NCI-H2081 treated with DMSO at 0.1 percent for 48 hours (cell line): ENCODE results near the gene AQP9.

ENCODE experiments used
- DNase-seq: peaks from one replicate; lab custom pipeline; 2025; lab: John Stamatoyannopoulos, UW

AQP9 gene

GRCh38 chr15:58227706-58228543 is 89.7 kb downstream of the AQP9 start:
- peak; percentile 18 for DNase-seq

GRCh38 chr15:58228718-58229117 is 90.5 kb downstream of the AQP9 start:
- no peak for DNase-seq

- no peak for DNase-seq
These were observed 91.2 kb downstream of the AQP9 start for GRCh38 chr15:58229297-58229768.

- DNase-seq = no peak
These were observed 94.3 kb downstream of the AQP9 start for GRCh38 chr15:58232281-58233065.

- no peak for DNase-seq
These were observed 95.2 kb downstream of the AQP9 start for GRCh38 chr15:58233341-58233740.
